ENCODE measurements around the gene EHD2. TPM values are rescaled to one million over a fixed set of nuclear protein-coding genes. Genes with fewer than 3 reads are reported as not detected.

The EHD2 gene
- total and polyA plus RNA-seq, 2 donors (not counting 1 experiment from before 2014, with no cell fraction given) = 97.0 to 192 TPM

DNA sequence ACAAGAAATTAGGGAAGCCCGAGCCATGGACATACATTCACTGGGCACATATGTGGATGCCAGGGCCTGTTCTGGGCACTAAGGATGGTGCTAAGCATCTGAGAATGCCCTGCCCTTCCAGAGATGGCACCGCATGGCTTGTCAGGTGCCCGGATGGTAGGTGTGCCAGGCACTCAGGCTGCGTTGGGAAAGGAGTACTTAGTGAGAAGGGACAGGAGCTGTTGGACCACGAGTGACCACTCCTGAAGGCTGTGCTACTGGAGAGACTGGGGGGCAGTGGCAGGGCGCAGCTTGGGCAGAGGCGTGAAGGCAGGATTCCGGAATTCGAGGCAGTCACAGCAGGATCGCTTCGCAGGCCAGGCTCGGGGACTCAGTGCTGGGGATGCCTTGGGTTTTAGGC is 38.0 kb upstream of the EHD2 start:
- Histone ChIP-seq H3K4me3 (replicated peaks in 1 of 4; ENCODE audit: control extremely low read depth in 1 of 4, insufficient read depth in 1 of 4, low read depth in 3 of 4, low read length in 4 of 4) (no peak overlapping the region), H3K27me3 (ENCODE audit: control insufficient read depth, insufficient read depth, low read length) (no peaks in the 10 kb centered on the region), H3K9me3 (ENCODE audit: control insufficient read depth, insufficient read depth, low read depth, low read length) (no peaks in the 10 kb centered on the region), H2AFZ (ENCODE audit: low read length) (no peak overlapping the region), H4K20me1 (ENCODE audit: control insufficient read depth, extremely low read depth, insufficient read depth, low read length) (peaks cover 2% of the 10 kb centered on the region), H3K9ac (ENCODE audit: insufficient read depth, low read length) (no peak overlapping the region), H3K4me2 (ENCODE audit: extremely low read depth, insufficient read depth, low read length) (no peak overlapping the region), H3K4me1 (ENCODE audit: control insufficient read depth, extremely low read depth, insufficient read depth, low read length) (no peaks in the 10 kb centered on the region), H3K79me2 (ENCODE audit: control insufficient read depth, insufficient read depth, low read length) (peaks cover 4% of the 10 kb centered on the region), H3K36me3 (ENCODE audit: control insufficient read depth, insufficient read depth, low read length) (peaks cover 12% of the 10 kb centered on the region), H3K27ac (ENCODE audit: insufficient read depth, low read length) (no peak overlapping the region)
- no peak for TF ChIP-seq EZH2 (IDR thresholded peaks at IDR 0.05; ENCODE audit: low read length, missing control alignments)
- TF ChIP-seq, protein P1, sequence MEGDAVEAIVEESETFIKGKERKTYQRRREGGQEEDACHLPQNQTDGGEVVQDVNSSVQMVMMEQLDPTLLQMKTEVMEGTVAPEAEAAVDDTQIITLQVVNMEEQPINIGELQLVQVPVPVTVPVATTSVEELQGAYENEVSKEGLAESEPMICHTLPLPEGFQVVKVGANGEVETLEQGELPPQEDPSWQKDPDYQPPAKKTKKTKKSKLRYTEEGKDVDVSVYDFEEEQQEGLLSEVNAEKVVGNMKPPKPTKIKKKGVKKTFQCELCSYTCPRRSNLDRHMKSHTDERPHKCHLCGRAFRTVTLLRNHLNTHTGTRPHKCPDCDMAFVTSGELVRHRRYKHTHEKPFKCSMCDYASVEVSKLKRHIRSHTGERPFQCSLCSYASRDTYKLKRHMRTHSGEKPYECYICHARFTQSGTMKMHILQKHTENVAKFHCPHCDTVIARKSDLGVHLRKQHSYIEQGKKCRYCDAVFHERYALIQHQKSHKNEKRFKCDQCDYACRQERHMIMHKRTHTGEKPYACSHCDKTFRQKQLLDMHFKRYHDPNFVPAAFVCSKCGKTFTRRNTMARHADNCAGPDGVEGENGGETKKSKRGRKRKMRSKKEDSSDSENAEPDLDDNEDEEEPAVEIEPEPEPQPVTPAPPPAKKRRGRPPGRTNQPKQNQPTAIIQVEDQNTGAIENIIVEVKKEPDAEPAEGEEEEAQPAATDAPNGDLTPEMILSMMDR (conservative IDR thresholded peaks at IDR 0.05 in 1 of 2, IDR thresholded peaks at IDR 0.05 in 1 of 2; ENCODE audit: low read depth in 1 of 2, low read length in 2 of 2) = no peak
- DNase-seq (ENCODE audit: low read depth in 2 of 2) = no peak

DNA sequence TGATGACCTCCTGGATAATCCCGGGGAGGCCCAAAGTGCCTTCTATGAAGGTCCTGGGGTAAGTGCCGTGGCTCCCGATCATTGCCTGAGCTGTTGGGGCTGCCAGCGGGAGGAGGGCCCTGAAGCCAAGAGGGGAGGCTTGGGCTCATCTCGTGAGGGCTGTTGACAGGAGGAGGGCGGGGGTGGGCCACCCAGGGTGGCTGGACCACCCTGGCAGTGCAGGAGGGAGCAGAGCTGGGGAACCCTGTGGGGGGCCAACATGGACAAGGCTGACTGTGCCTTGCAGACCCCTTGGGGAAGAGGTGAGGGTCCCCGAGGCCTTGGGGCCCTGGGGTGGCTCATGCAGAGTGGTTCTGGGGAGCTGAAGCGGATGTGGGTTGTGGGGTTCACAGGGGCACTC is 37.4 kb upstream of the EHD2 start:
- no peak overlapping the region for H3K9ac ChIP-seq (ENCODE audit: insufficient read depth, low read length)
- H4K20me1 ChIP-seq (ENCODE audit: control insufficient read depth, extremely low read depth, insufficient read depth, low read length) = peaks cover 2% of the 10 kb centered on the region
- DNase-seq (ENCODE audit: low read depth in 2 of 2) = no peak
- H3K27ac ChIP-seq (ENCODE audit: insufficient read depth, low read length) = no peak overlapping the region
- no peaks in the 10 kb centered on the region for H3K79me2 ChIP-seq (ENCODE audit: control insufficient read depth, insufficient read depth, low read length)
- no peak overlapping the region for H3K4me2 ChIP-seq (ENCODE audit: extremely low read depth, insufficient read depth, low read length)
- H3K4me3 ChIP-seq (replicated peaks in 1 of 4; ENCODE audit: control extremely low read depth in 1 of 4, insufficient read depth in 1 of 4, low read depth in 3 of 4, low read length in 4 of 4) = no peak overlapping the region
- peaks cover 11% of the 10 kb centered on the region for H3K36me3 ChIP-seq (ENCODE audit: control insufficient read depth, insufficient read depth, low read length)
- H3K9me3 ChIP-seq (ENCODE audit: control insufficient read depth, insufficient read depth, low read depth, low read length) = no peaks in the 10 kb centered on the region
- no peaks in the 10 kb centered on the region for H3K27me3 ChIP-seq (ENCODE audit: control insufficient read depth, insufficient read depth, low read length)
- H3K4me1 ChIP-seq (ENCODE audit: control insufficient read depth, extremely low read depth, insufficient read depth, low read length) = no peaks in the 10 kb centered on the region
- TF ChIP-seq, protein P1 (conservative IDR thresholded peaks at IDR 0.05 in 1 of 2, IDR thresholded peaks at IDR 0.05 in 1 of 2; ENCODE audit: low read depth in 1 of 2, low read length in 2 of 2) = no peak
- no peak for TF ChIP-seq EZH2 (IDR thresholded peaks at IDR 0.05; ENCODE audit: low read length, missing control alignments)
- no peak overlapping the region for H2AFZ ChIP-seq (ENCODE audit: low read length)

DNA sequence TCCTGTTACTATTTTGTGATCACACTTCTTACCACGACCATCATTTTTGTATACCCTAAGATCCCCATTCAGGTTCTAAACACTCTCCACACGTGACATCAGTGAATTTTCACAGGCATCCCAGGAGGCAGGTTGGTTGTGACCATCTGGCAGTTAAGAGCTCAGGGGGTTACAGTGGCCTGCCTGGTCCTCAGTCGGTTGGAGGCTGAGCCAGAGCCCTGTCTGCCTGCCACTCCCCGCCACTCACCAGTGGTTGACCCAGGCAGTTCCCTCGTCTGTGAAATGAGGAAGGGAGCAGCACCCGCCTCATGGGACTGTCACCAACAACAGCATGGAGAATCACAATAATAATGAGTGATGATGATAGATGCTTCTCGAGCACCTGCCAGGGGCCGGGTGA is 36.4 kb upstream of the EHD2 start:
- Histone ChIP-seq H4K20me1 (ENCODE audit: control insufficient read depth, extremely low read depth, insufficient read depth, low read length) (no peaks in the 10 kb centered on the region), H3K79me2 (ENCODE audit: control insufficient read depth, insufficient read depth, low read length) (no peaks in the 10 kb centered on the region), H3K9ac (ENCODE audit: insufficient read depth, low read length) (no peak overlapping the region), H3K4me1 (ENCODE audit: control insufficient read depth, extremely low read depth, insufficient read depth, low read length) (no peaks in the 10 kb centered on the region), H3K27ac (ENCODE audit: insufficient read depth, low read length) (no peak overlapping the region), H3K9me3 (ENCODE audit: control insufficient read depth, insufficient read depth, low read depth, low read length) (no peaks in the 10 kb centered on the region), H2AFZ (ENCODE audit: low read length) (no peak overlapping the region), H3K27me3 (ENCODE audit: control insufficient read depth, insufficient read depth, low read length) (no peaks in the 10 kb centered on the region), H3K36me3 (ENCODE audit: control insufficient read depth, insufficient read depth, low read length) (peaks cover 11% of the 10 kb centered on the region), H3K4me3 (replicated peaks in 1 of 4; ENCODE audit: control extremely low read depth in 1 of 4, insufficient read depth in 1 of 4, low read depth in 3 of 4, low read length in 4 of 4) (no peak overlapping the region), H3K4me2 (ENCODE audit: extremely low read depth, insufficient read depth, low read length) (no peak overlapping the region)
- TF ChIP-seq, protein P1 (conservative IDR thresholded peaks at IDR 0.05 in 1 of 2, IDR thresholded peaks at IDR 0.05 in 1 of 2; ENCODE audit: low read depth in 1 of 2, low read length in 2 of 2) = no peak
- TF ChIP-seq EZH2 (IDR thresholded peaks at IDR 0.05; ENCODE audit: low read length, missing control alignments) = no peak
- no peak for DNase-seq (ENCODE audit: low read depth in 2 of 2)
